Lower leg skin (tissue), 4 donors: ENCODE results near the gene KLK5. TPM values are rescaled to one million over a fixed set of nuclear protein-coding genes. Genes with fewer than 3 reads are reported as not detected.

Source experiments
- DNase-seq, 2 donors: peaks; one replicate each; pipeline ENCODE4 v3.0.0-alpha.2; 2019; ENCODE audit warnings: low spot score in 2 of 2
- H3K4me3 ChIP-seq: fragments of 200-600 bp; sonication (generic); 2 replicates; pipeline ENCODE4 v1.5.1; 2017; ENCODE audit warnings: mild to moderate bottlenecking, low read depth; ENCODE audit not compliant: poor library complexity, severe bottlenecking
- CTCF ChIP-seq, 3 donors: fragments of 450-650 bp; IDR thresholded peaks; one replicate each; pipeline ENCODE4 v1.5.1; 2016; ENCODE audit warnings: antibody characterized with exemption in 3 of 3, mild to moderate bottlenecking in 3 of 3, moderate library complexity in 2 of 3
- POLR2A ChIP-seq, 2 donors: fragments of 450-650 bp; IDR thresholded peaks; one replicate each; pipeline ENCODE4 v1.6.1; 2016 to 2017; ENCODE audit warnings: antibody characterized with exemption in 2 of 2, mild to moderate bottlenecking in 1 of 2, moderate library complexity in 1 of 2
- WGBS, 2 donors: methylation state at CpG; one replicate each; pipeline ENCODE4 v1.1.5; 2018; 5-methylcytosine and 5-hydroxymethylcytosine counted together
- intact Hi-C: fragments of 100-400 bp; cut with DNase I; formaldehyde crosslinking; loops from one replicate; pipeline ENCODE4 v1.15.0; 2023; ENCODE audit warnings: low total_unique reads
- total RNA-seq, 4 donors: library from RNA; depleted of rRNA; stranded (reverse); fragments of >200 nt; gene quantifications; one replicate each; pipeline ENCODE4 v1.1.0, GENCODE V29; 2016

The KLK5 gene
- 100 to 1,000 TPM; 179 to 310 (median 271) TPM for total RNA-seq

DNA sequence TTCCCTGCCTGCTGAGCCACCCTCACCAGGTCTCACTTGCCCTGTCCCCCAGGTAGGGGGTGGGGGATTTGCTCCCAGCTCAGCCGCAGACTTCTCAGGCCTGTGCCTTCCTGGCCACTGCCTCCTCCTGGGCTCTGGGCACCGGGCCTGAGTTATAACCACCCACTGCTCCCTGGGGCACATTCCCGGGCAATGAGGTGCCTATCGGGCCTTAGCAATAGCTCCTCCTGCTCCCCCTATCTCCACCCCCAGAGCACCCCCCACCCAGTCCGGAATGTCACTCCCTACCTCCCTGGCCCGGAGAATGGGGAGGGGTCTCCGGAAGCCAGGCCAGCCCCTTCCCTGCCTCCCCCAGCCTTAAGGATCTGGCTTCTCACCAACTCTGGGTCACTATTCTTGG, at the start of gene KLK5:
KLK5 (minus strand) TSS at position 129 of the 400 bp plus-strand sequence. CDS start 381 bp downstream, outside the sequence.
- intact Hi-C loops, result no loop called here
- H3K4me3 ChIP-seq, result no peak within 1 kb of the TSS
- no peak for DNase-seq
- 5 to 11% methylated on average over 6 to 7 of the region's 7 CpGs for WGBS, 2 donors
- TF ChIP-seq POLR2A (IDR thresholded peaks at IDR 0.05) (no peak), CTCF (IDR thresholded peaks at IDR 0.05) (no peak)

- DNase-seq, result no peak
- no peak for TF ChIP-seq POLR2A (IDR thresholded peaks at IDR 0.05)
- no peak for TF ChIP-seq CTCF (IDR thresholded peaks at IDR 0.05)
- 27 to 39% methylated on average over 12 of the region's 12 CpGs for whole genome bisulfite sequencing, 2 donors
- intact Hi-C loops, result no loop called here
- H3K4me3 ChIP-seq, result no peak overlapping the region
These were observed 49.3 kb upstream of the KLK5 start for GRCh38 chr19:51002089-51002532.

GRCh38 chr19:51001515-51001914, 48.7 kb upstream of the KLK5 start, which contains the start of gene KLK8:
Gene KLK8, minus strand, starts transcription at chr19:51001604. Its CDS starts 437 bp downstream, at chr19:51001167.
- no peak for TF ChIP-seq POLR2A (IDR thresholded peaks at IDR 0.05)
- no peak for TF ChIP-seq CTCF (IDR thresholded peaks at IDR 0.05)
- H3K4me3 ChIP-seq, result no peak within 1 kb of the TSS
- intact Hi-C loops, result no loop called here
- no peak for DNase-seq
- 19 to 29% methylated on average over 7 of the region's 7 CpGs for WGBS, 2 donors

DNA sequence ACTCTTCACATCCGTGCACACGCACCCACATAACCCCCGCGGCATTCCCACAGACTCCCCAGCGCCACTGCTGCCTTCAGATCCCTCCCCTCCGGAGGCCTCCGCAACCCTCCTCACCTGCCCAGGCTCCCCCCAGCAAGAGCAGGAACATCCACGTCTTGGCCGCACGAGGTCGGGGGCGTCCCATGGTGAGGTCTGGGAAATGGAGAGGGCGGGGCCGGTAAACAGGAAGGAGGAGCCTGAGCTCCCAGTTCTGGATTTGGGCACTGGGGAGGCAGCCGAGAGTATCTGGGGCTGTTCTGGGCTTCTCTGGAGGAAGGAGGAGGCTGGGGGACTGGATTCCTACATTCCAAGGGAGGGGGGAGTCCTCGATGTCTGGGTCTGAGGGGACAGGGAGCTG, 48.1 kb upstream of the KLK5 start:
- 23 to 25% methylated on average over 16 of the region's 16 CpGs for WGBS, 2 donors
- no peak overlapping the region for H3K4me3 ChIP-seq
- DNase-seq, result no peak
- intact Hi-C loops, result no loop called here
- TF ChIP-seq POLR2A (IDR thresholded peaks at IDR 0.05), result no peak
- TF ChIP-seq CTCF (IDR thresholded peaks at IDR 0.05), result no peak

DNA sequence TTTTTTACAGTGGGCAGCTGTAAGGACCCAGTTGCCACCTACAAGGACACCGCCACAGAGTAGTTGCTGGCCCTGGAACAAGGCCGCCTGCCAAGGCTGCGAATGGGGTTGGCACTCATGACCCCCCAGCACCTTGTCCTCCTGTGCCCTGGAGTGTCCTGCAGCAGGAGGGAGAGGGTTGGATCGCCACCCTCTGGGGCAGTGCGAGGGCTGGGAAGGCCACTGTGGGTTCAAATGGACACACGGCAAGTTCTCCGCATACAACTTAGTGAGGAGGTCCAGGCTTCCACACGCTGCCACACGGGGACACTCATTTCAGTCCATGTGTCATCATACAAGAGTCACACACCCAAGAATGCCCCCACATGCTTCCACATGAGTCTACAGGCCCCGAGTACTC, 47.6 kb upstream of the KLK5 start:
- DNase-seq, result no peak
- intact Hi-C loops, result no loop called here
- TF ChIP-seq CTCF (IDR thresholded peaks at IDR 0.05), result no peak
- TF ChIP-seq POLR2A (IDR thresholded peaks at IDR 0.05), result no peak
- H3K4me3 ChIP-seq, result no peak overlapping the region
- 70 to 85% methylated on average over 9 to 10 of the region's 10 CpGs for WGBS, 2 donors

DNA sequence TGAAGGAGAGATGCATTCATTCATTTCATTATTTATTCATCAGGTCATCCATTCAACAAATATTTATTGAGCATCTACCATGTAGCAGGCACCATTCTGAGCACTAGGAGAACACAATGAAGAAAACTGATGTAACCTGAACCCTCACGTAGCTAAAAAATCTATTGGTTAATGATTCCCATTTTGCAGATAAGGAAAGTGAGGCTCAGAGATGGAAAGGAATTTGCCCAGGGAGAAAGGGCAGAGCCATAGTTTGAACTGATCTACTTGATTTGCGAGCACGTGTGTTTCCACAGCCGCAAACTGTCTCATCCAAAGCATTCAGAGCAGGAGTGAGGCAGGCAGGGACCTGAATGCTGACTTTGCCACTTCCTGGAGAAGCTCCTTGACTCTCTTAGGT, 45.8 kb upstream of the KLK5 start:
- intact Hi-C loops, result no loop called here
- 64 to 74% methylated on average over 4 of the region's 4 CpGs for WGBS, 2 donors
- H3K4me3 ChIP-seq, result no peak overlapping the region
- TF ChIP-seq POLR2A (IDR thresholded peaks at IDR 0.05), result no peak
- no peak for TF ChIP-seq CTCF (IDR thresholded peaks at IDR 0.05)
- no peak for DNase-seq
